ENCODE data around the gene TTLL7. TPM values are rescaled to one million over a fixed set of nuclear protein-coding genes. Genes with fewer than 3 reads are reported as not detected.
"Not testable (repeated sequence)": the region's sequence is repeated elsewhere in the genome, so short reads cannot be mapped to it uniquely, and the experiment has no call there.

TTLL7 gene
- polyA plus RNA-seq, 3 donors: 2.1 to 5.1 (median 2.6) TPM

DNA sequence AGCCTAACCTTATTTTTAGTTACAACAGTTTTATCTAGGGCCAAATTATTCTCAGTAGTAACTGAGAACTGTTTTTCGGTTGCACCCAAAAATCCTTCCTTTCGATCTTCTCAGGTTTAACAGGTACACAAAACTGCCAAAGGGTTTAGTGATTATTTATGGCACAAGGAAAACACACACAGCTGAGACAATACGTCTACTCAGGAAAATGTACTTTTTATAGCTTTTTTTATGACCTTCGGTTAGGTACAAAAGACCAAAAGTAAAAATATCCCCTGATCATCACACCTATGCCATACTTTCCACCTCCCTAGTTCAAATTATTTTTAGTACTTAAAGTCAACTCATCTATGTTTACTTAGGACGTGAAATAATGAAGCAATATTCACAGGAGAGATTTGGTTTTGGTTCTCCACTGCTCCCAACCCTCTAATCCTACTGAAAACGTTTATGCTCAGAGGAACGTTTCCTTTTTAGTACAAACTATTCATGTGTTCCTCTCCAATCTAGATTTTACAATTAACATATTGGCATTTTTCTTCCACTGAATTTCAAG lies 48.7 kb downstream of the TTLL7 start:
- WGBS, 3 donors: 55 to 77% (median 72%) methylated on average over 7 of the region's 7 CpGs
- H3K27ac ChIP-seq (ENCODE audit: low read depth, low read length): no peak overlapping the region

GRCh38 chr1:83942914-83943313 lies 56.0 kb downstream of the TTLL7 start:
- no peak overlapping the region for H3K27ac ChIP-seq (ENCODE audit: low read depth, low read length)
- WGBS, 3 donors: 75 to 90% (median 82%) methylated on average over 3 of the region's 3 CpGs

GRCh38 chr1:83934550-83934949 lies 64.4 kb downstream of the TTLL7 start:
- no peak overlapping the region for H3K27ac ChIP-seq (ENCODE audit: low read depth, low read length)

- WGBS, 3 donors: 86 to 93% (median 91%) methylated on average over 4 of the region's 4 CpGs
- no peak overlapping the region for H3K27ac ChIP-seq (ENCODE audit: low read depth, low read length)
These were observed 66.2 kb downstream of the TTLL7 start for GRCh38 chr1:83932693-83933092.

DNA sequence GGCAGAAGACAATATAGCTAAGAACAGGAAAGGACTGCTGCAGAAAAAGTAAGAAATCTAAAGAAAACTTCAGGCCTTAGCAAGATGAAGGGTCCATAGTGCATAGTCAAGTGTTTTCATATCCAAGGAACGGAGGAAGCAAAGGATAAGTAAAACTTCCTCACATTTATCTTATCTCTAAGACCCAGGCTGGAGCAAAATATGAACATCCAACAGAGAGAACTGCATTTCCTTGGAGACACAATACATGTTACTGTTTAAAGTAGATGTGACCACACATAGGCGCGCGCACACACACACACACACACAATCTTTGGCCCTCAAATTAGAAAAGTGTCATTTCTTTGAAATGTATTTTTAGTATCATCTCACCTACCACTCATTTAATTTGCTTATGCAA lies 66.7 kb downstream of the TTLL7 start:
- no peak overlapping the region for H3K27ac ChIP-seq (ENCODE audit: low read depth, low read length)
- WGBS, 3 donors: 85 to 86% (median 86%) methylated on average over 4 of the region's 4 CpGs

GRCh38 chr1:83931658-83932253 lies 67.2 kb downstream of the TTLL7 start:
- H3K27ac ChIP-seq (ENCODE audit: low read depth, low read length): no peak overlapping the region
- 3 to 10% (median 3%) methylated on average over 2 of the region's 2 CpGs for WGBS, 3 donors

DNA sequence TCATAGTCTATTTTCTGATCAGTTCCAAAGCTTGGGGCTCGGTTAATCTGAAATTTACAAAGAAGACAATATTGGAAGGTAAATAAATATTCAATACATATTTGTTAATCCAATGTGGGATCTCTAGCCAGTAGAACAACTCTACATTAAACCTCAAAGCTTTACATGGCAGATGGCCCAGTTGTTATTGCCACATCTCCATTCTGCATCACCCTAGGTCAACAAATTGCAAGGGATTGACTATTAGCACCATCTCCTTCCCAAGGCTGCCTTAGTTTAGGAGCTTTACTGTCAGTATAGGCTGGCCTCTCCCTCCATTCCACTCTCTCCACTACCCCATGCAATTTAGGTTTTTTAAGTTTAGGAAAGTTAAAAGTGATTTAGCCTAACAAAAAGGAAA lies 69.7 kb downstream of the TTLL7 start:
- WGBS, 3 donors: 87 to 100% (median 96%) methylated on average over 1 of the region's 1 CpG
- H3K27ac ChIP-seq (ENCODE audit: low read depth, low read length): no peak overlapping the region

DNA sequence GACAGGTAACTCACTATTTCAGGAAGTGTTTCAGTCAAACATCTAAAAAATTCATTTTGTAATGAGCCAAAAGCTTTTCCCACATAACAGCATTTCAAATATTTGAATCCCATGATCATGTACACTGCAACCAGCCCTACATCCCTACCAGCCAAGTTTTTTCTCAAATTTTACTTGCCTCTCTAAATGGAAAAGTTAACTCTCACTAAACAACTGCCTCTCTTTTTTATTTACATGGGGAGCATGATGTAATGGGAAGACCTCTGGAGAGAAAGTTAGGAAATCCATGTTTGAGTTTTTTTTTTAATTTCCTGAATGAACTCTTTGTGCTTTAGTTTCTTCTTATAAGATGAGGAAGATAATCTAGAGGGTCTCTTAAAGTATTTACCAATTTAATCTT lies 70.5 kb downstream of the TTLL7 start:
- H3K27ac ChIP-seq (ENCODE audit: low read depth, low read length): no peak overlapping the region

- WGBS, 3 donors: 58 to 86% (median 63%) methylated on average over 1 of the region's 1 CpG
- H3K27ac ChIP-seq (ENCODE audit: low read depth, low read length): no peak overlapping the region
These were observed 71.2 kb downstream of the TTLL7 start for GRCh38 chr1:83927701-83928100.

DNA sequence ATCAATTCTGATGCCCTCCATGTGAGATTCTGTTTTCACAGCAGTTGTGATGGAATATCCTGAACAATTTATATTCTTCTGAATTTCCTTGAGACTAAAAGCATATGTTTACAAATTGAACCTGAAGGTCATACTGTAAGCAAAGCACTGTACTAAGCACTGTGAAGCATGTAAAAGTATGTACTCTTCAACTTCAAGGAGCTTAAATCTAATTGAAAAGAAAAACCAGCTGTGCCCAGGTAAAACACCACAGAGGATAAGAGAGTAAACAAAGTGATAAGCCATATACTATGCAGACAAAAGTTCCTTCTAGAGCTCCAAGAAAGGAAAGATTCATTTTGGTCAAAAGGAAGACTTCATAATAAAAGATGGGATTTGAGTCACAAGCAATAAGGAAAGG lies 71.9 kb downstream of the TTLL7 start:
- H3K27ac ChIP-seq (ENCODE audit: low read depth, low read length): no peak overlapping the region

GRCh38 chr1:83923553-83923952 lies 75.4 kb downstream of the TTLL7 start:
- 75 to 97% (median 83%) methylated on average over 2 of the region's 2 CpGs for WGBS, 3 donors
- H3K27ac ChIP-seq (ENCODE audit: low read depth, low read length): no peak overlapping the region

- WGBS, 3 donors: 58 to 100% (median 89%) methylated on average over 1 of the region's 1 CpG
- H3K27ac ChIP-seq (ENCODE audit: low read depth, low read length): no peak overlapping the region
These were observed 76.5 kb downstream of the TTLL7 start for GRCh38 chr1:83922431-83922830.

GRCh38 chr1:83920320-83920719 lies 78.6 kb downstream of the TTLL7 start:
- 89 to 100% (median 90%) methylated on average over 1 of the region's 1 CpG for WGBS, 3 donors
- no peak overlapping the region for H3K27ac ChIP-seq (ENCODE audit: low read depth, low read length)

GRCh38 chr1:83919872-83920271 lies 79.1 kb downstream of the TTLL7 start:
- H3K27ac ChIP-seq (ENCODE audit: low read depth, low read length): no peak overlapping the region

DNA sequence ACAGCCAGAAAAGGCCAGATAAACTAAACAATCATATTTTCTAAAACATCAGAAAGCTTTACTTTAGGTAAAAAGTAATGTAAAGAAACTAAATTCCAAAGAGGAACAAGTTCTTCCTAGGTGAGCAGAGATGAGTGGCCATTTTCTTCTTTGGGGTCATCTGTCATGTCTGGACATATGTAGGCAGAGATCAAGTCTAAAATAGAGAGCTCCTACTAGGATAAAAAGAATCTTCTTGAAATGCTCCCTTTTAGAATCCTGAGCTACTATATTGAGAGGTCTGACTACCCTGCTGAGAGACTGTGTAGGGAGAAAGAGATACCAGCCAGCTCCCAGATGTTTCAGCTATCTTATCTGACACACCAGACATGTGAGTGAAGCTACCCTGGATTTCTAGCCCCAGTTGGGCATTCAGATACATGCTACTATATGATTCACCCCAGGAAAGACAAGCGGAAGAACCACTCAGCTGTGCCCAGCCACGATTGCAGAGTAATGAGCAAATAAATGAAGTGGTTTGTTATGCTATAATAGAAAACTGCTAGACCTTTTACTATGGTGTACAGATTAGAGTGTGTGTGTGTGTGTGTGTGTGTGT lies 80.1 kb downstream of the TTLL7 start:
- H3K27ac ChIP-seq (ENCODE audit: low read depth, low read length): no peak overlapping the region
- 73 to 94% (median 92%) methylated on average over 2 of the region's 2 CpGs for WGBS, 3 donors

More at GRCh38 chr1:83919872-83920271, 79.1 kb downstream of the TTLL7 start:
- 94 to 97% (median 95%) methylated on average over 1 of the region's 1 CpG for WGBS, 3 donors

DNA sequence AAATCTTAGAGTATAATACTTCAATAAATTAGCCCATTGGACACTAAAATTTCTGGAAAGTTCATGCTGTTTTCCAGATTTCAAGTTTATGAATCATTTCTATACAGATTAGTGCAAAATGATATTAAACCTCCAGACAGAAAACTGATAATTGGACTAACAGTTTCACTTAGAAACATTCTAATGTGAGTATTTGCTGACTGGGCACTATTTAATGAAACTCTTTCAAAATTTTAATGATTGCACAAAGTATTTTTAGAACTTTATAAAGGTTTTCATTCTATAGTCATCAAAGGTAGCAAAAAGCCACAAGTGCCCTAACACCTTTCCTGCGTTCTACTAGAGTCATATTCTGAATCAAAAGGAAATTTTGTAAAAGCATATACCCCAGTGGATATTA lies 81.0 kb downstream of the TTLL7 start:
- no peak overlapping the region for H3K27ac ChIP-seq (ENCODE audit: low read depth, low read length)
- WGBS, 3 donors: 89 to 98% (median 93%) methylated on average over 1 of the region's 1 CpG

GRCh38 chr1:83916094-83916493 lies 82.8 kb downstream of the TTLL7 start:
- not testable (repeated sequence) for H3K27ac ChIP-seq (ENCODE audit: low read depth, low read length)
- 86% methylated on average over 1 of the region's 1 CpG; no CpG with 5 or more reads in 2 of the 3 donors for WGBS, 3 donors

DNA sequence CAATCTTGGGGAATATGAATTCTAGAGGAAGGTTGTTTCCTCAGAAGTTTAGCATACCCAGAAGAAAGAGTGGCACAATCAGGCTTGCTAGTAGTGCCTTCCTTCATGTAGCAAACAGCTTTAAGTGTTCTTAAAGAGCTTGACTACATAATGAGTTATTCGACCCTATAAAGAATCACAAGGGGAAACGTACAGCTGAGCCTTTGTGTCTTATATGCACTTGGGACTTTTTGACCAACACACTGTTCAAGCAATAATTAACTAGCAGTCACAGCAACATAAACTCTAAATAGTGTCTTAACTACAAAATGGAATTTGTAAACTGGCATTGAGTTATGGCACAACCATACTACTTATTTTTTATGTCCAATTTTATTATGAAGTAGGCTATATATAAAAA lies 86.1 kb downstream of the TTLL7 start:
- WGBS, 3 donors: 57 to 69% (median 68%) methylated on average over 2 of the region's 2 CpGs

DNA sequence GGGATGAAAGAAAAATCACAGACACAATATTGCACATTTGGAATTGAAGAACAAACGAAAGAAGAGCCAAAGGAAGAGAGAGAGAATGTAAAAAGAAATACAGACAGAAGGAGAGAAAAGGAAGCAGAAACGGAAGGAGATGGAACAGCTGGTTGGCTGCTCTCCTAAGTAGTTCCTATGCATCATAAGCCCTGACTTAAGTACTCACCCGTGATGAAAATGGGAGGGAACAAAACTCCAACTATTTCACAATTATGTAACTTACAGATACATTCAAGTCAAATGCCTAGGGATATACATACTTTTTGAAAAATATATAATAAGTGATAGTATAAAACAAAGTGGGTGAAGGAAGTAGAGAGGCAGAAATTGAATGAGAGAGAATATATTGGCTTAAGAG lies 88.5 kb downstream of the TTLL7 start:
- H3K27ac ChIP-seq (ENCODE audit: low read depth, low read length): no peak overlapping the region
- WGBS, 3 donors: 28 to 70% (median 38%) methylated on average over 3 of the region's 3 CpGs

More for the DNA sequence above, 86.1 kb downstream of the TTLL7 start:
- H3K27ac ChIP-seq (ENCODE audit: low read depth, low read length): no peak overlapping the region

- H3K27ac ChIP-seq (ENCODE audit: low read depth, low read length): no peak overlapping the region
These were observed 89.2 kb downstream of the TTLL7 start for GRCh38 chr1:83909687-83910086.
